NCI-H460 (cell line): ENCODE measurements around the gene DOLK. TPM values are rescaled to one million over a fixed set of nuclear protein-coding genes. Genes with fewer than 3 reads are reported as not detected.

Experiments
- DNase-seq: peaks from one replicate; pipeline ENCODE4 v3.0.0-alpha.2; 2016; ENCODE audit warnings: low read depth; ENCODE audit errors: extremely low read depth
- total RNA-seq: library from RNA; depleted of rRNA; stranded (reverse); fragments of >200 nt; shearing (Covaris generic); gene quantifications from 2 replicates; pipeline ENCODE4 v1.2.3, GENCODE V29; 2014; rRNA removed

DOLK gene
- total RNA-seq, 1 experiment from 2014 or later, result 20.6 TPM

DNA sequence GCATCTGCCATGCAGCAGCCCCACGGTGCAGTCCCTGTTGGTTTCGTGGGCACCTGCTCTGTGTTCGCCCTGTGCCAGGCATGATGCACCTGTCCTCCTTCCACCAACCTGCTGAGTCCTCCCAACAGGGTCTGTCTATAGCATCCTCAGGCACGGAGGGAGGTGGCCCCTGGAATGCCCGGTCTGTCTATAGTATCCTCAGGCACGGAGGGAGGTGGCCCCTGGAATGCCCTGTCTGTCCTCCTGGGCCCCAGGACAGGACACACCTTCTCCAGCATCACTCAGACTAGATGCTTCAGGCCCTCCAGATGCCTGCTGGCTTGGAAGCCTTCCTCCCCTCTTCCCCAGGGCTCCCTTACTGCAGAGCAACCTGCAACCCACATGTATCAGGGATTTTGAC lies 36.5 kb downstream of the DOLK start:
- DNase-seq, result no peak

DNA sequence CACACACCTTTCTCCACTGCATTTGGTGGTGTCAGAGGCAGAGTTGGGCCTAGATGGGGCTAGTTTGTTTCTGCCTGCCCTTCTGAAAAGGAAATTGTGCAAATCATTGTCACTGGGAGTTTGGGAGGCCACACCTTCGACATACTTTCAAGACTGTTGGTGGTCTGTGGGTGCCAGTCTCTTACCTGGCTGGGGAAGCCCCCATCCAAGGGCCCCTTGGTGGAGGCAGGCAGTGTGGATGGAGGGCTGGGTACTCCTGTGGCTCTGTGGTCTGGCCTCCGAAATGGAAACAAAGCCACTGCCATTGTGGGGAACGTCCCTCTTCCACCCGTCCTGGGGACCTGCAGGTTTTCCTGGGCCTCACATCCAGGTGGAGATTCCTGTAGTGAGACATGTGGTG lies 37.5 kb downstream of the DOLK start:
- no peak for DNase-seq

- no peak for DNase-seq
Measured at GRCh38 chr9:128908372-128908771, 39.0 kb downstream of the DOLK start.

DNA sequence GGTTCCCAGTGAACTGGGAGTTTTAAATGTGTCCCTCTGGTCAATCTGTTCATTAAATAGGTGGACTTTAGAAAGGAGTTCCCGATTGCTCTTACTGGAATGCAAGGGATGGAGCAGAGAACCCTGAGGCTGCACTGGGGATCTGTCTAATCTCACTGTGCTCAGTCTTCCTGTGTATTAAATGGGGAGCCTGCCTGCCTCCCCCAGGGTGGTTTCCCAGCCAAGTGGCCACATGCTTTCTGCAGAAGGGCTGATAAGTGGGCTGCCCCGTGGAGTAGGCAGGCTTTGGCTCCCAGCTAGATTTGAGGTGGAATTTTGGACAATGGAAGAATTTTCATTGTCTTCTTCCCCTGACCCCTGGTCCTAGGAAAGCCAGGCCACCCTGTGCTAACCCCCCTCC lies 40.7 kb downstream of the DOLK start:
- no peak for DNase-seq

GRCh38 chr9:128905964-128906363 lies 41.4 kb downstream of the DOLK start:
- DNase-seq, result no peak

GRCh38 chr9:128903871-128904620 lies 43.4 kb downstream of the DOLK start:
- no peak for DNase-seq

DNA sequence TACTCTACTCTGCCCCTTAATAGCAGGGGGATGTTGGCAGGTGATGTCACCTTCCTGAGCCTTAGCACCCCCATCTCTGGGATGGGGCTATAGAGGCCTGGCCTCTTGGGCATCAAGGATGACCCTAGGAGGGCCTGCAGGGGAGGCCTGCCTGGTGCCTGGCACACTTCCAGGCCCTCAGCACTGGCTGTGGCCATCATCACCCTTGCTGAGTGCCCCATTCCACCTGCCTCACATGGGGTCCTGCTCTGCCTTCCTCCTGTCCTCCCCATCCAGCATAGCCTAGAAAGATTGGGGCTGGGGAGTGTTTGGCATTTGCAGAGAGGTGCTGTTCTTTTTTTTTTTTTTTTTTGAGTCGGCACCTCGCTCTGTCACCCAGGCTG lies 44.3 kb downstream of the DOLK start:
- no peak for DNase-seq

- DNase-seq, result no peak
Measured at GRCh38 chr9:128902351-128903078, 44.9 kb downstream of the DOLK start.

- DNase-seq, result no peak
Measured at GRCh38 chr9:128901822-128902221, 45.6 kb downstream of the DOLK start.

GRCh38 chr9:128901379-128901778 lies 46.0 kb downstream of the DOLK start:
- no peak for DNase-seq

DNA sequence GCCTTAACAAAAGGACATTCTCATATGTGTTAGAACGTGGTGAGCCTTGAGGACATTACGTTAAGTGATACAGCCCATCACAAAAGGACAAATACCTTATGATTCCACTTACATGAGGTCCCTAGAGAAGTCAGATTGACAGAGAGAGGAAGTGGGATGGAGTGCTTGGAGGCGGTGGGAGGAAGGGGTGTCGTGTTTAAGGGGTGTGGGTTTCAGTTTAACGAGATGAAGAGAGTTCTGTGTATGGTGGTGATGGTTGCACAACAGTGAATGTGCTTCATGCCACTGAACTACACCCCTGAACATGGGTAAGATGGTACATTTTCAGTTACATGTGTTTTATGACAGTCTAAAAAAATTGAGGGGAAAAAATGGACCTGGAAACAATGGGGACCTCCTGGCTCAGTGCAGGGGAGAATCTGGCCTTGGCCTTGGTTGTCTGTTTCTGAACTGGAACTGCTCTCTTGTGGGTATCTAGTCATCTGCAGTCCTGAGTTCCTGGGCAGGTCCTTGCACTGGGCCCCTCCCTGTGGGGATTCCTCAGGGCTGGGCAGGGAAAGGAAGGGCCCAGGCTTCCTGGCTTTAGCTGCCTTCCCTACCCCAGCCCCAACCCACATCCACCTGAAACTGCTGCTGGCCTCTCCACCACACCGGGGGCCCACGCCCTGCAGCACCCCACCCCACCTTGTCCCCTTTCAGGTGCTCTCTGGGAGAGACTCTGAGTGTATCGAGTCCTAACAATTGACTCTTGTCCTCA lies 47.7 kb downstream of the DOLK start:
- no peak for DNase-seq

GRCh38 chr9:128898845-128899565 lies 48.4 kb downstream of the DOLK start:
- DNase-seq, result no peak

DNA sequence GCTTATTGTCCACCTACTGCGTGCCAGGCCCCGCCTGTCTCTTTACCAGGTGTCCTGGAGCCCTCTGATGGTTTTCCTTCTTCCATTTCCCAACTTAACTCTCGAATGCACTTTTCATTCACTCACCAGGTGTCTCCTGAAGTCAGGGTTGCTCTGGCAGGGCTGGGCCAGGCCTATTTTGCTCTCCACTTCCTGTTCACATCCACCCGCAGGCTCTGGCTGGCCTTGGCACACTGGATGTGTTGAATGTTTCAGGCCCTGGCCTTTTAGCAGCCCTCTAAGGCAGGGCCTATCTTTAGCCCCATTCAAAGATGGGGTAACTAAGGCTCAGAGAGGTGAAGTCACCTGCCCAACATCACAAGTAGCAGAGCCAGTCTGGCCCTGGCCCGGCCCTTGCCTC lies 49.0 kb downstream of the DOLK start:
- no peak for DNase-seq

- no peak for DNase-seq
Measured at GRCh38 chr9:128895556-128895955, 51.8 kb downstream of the DOLK start.

Other genes with a start within 250 kb of the DOLK start
- gene PKN3, start 245.1 kb downstream of the DOLK start, total RNA-seq, result 5.9 and 7.4 TPM in 2 replicates
- 17.9 and 22.4 TPM in 2 replicates for gene ZDHHC12, start 223.5 kb downstream of the DOLK start, total RNA-seq
- 12.5 and 12.6 TPM in 2 replicates for gene ZER1, start 175.7 kb downstream of the DOLK start, total RNA-seq
- 12.9 and 13.5 TPM in 2 replicates for gene TBC1D13, start 160.3 kb downstream of the DOLK start, total RNA-seq
- gene ENDOG, start 129.1 kb downstream of the DOLK start, total RNA-seq, result 27.2 and 34.9 TPM in 2 replicates
- 21.1 and 22.1 TPM in 2 replicates for gene SPOUT1, start 117.8 kb downstream of the DOLK start, total RNA-seq
- 11.7 and 11.8 TPM in 2 replicates for gene KYAT1, start 65.7 kb downstream of the DOLK start, total RNA-seq
- gene LRRC8A, start 65.5 kb downstream of the DOLK start, total RNA-seq, result 21.7 and 22.2 TPM in 2 replicates
- gene PHYHD1, start 26.6 kb downstream of the DOLK start, total RNA-seq, result not detected in 2 replicates
- 42.5 and 47.7 TPM in 2 replicates for gene NUP188, start 96 bp upstream of the DOLK start, total RNA-seq
- gene SH3GLB2, start 80.7 kb upstream of the DOLK start, total RNA-seq, result 26.9 and 28.9 TPM in 2 replicates
- 10.2 and 15.6 TPM in 2 replicates for gene MIGA2, start 89.0 kb upstream of the DOLK start, total RNA-seq
- gene DOLPP1, start 133.5 kb upstream of the DOLK start, total RNA-seq, result 13.4 and 17.1 TPM in 2 replicates
- gene CRAT, start 163.2 kb upstream of the DOLK start, total RNA-seq, result 27.2 and 32.5 TPM in 2 replicates
- 82.9 and 88.2 TPM in 2 replicates for gene PTPA, start 163.8 kb upstream of the DOLK start, total RNA-seq
- gene IER5L, start 230.7 kb upstream of the DOLK start, total RNA-seq, result 31.1 and 40.5 TPM in 2 replicates